Peyer's patch (tissue), 4 donors: Measurements from ENCODE around the gene COLEC11. TPM values are rescaled to one million over a fixed set of nuclear protein-coding genes. Genes with fewer than 3 reads are reported as not detected.
A peak's percentile ranks its signal among the peaks of the same experiment; 100 is the strongest.

Experiments used
- DNase-seq, 3 donors: peaks; one replicate each; pipeline ENCODE4 v3.0.0-alpha.2; 2017 to 2019
- H3K27ac ChIP-seq, 4 donors: fragments of 200-600 bp; sonication (generic); one replicate each; pipeline ENCODE4 v1.5.1; 2016 to 2019
- H3K27me3 ChIP-seq, 2 donors: fragments of 200-600 bp; sonication (generic); one replicate each; pipeline ENCODE4 v1.5.1; 2019
- H3K36me3 ChIP-seq, 3 donors: fragments of 200-600 bp; sonication (generic); one replicate each; pipeline ENCODE4 v1.5.1; 2016 to 2019
- H3K4me1 ChIP-seq, 4 donors: fragments of 200-600 bp; sonication (generic); one replicate each; pipeline ENCODE4 v1.5.1; 2016 to 2019
- H3K4me3 ChIP-seq, 4 donors: fragments of 200-600 bp; sonication (generic); 1 replicate in 3 of 4; 2 replicates in 1 of 4; pipeline ENCODE4 v1.5.1; 2016 to 2019; ENCODE audit warnings: mild to moderate bottlenecking in 1 of 4
- H3K9me3 ChIP-seq, 4 donors: fragments of 200-600 bp; sonication (generic); one replicate each; pipeline ENCODE4 v1.5.1; 2016 to 2019; ENCODE audit warnings: mild to moderate bottlenecking in 1 of 4
- POLR2A ChIP-seq, 2 donors: fragments of 450-650 bp; IDR thresholded peaks; one replicate each; pipeline ENCODE4 v1.5.1; 2017; ENCODE audit warnings: antibody characterized with exemption in 2 of 2, mild to moderate bottlenecking in 2 of 2, moderate library complexity in 2 of 2
- total RNA-seq, 4 donors: library from RNA; depleted of rRNA; stranded (reverse); fragments of >200 nt; gene quantifications; one replicate each; pipeline ENCODE4 v1.1.0, GENCODE V29; 2016
- TF ChIP-seq, protein P1 (sequence below), 6 experiments: fragments of 450-650 bp in 4 of 6; fragments of 200-600 bp in 2 of 6; sonication (generic) in 1 of 6; IDR thresholded peaks; one replicate each; pipeline ENCODE4 v1.5.1; 2017 to 2019; ENCODE audit warnings: antibody characterized with exemption in 6 of 6, mild to moderate bottlenecking in 3 of 6, moderate library complexity in 1 of 6

COLEC11 gene
- total RNA-seq, 4 donors from 2014 or later, result 0.70 to 5.8 (median 1.1) TPM; not detected in 1

GRCh38 chr2:3639653-3640052, 44.7 kb downstream of the COLEC11 start:
- no peaks in the 10 kb centered on the region for H3K4me1 ChIP-seq
- no peak overlapping the region for H3K27ac ChIP-seq
- no peak overlapping the region for H3K4me3 ChIP-seq
- TF ChIP-seq, protein P1, sequence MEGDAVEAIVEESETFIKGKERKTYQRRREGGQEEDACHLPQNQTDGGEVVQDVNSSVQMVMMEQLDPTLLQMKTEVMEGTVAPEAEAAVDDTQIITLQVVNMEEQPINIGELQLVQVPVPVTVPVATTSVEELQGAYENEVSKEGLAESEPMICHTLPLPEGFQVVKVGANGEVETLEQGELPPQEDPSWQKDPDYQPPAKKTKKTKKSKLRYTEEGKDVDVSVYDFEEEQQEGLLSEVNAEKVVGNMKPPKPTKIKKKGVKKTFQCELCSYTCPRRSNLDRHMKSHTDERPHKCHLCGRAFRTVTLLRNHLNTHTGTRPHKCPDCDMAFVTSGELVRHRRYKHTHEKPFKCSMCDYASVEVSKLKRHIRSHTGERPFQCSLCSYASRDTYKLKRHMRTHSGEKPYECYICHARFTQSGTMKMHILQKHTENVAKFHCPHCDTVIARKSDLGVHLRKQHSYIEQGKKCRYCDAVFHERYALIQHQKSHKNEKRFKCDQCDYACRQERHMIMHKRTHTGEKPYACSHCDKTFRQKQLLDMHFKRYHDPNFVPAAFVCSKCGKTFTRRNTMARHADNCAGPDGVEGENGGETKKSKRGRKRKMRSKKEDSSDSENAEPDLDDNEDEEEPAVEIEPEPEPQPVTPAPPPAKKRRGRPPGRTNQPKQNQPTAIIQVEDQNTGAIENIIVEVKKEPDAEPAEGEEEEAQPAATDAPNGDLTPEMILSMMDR (IDR thresholded peaks at IDR 0.05), result no peak
- no peak for TF ChIP-seq POLR2A (IDR thresholded peaks at IDR 0.05)
- peak in 2 of 3 donors; percentile 15 to 24 for DNase-seq
- no peaks in the 10 kb centered on the region for H3K36me3 ChIP-seq
- H3K27me3 ChIP-seq, result no peaks in the 10 kb centered on the region
- H3K9me3 ChIP-seq, result no peaks in the 10 kb centered on the region

DNA sequence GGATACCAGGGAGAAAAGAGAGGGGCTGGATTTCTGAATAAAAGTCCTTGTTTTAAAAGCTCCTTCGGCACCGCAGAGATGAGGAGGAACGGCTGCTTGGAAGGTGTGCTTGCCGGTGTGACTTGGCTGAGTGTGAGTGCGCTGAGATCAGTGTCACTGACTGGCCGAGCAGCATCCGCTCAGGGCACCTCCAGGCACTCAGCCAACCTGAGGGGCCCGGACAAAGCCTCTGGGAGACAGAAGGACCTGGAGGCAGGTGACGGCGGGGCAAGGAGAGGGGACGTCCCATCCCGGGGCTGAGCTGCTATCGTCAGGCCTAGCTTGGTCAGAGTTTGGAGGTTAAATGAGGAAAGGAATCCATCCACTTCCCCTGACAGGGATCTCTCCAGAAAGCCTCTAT, 46.3 kb downstream of the COLEC11 start:
- peak in 2 of 3 donors; percentile 34 to 41 for DNase-seq
- no peaks in the 10 kb centered on the region for H3K9me3 ChIP-seq
- no peak overlapping the region for H3K27ac ChIP-seq
- TF ChIP-seq, protein P1 (IDR thresholded peaks at IDR 0.05), result no peak
- TF ChIP-seq POLR2A (IDR thresholded peaks at IDR 0.05), result no peak
- H3K36me3 ChIP-seq, result no peaks in the 10 kb centered on the region
- no peak overlapping the region for H3K4me3 ChIP-seq
- no peaks in the 10 kb centered on the region for H3K27me3 ChIP-seq
- no peaks in the 10 kb centered on the region for H3K4me1 ChIP-seq

- Histone ChIP-seq H3K27ac (no peak overlapping the region), H3K4me1 (no peaks in the 10 kb centered on the region), H3K36me3 (no peaks in the 10 kb centered on the region), H3K4me3 (no peak overlapping the region), H3K9me3 (no peaks in the 10 kb centered on the region), H3K27me3 (no peaks in the 10 kb centered on the region)
- DNase-seq, result peak in 2 of 3 donors; percentile 34 to 43
- no peak for TF ChIP-seq POLR2A (IDR thresholded peaks at IDR 0.05)
- TF ChIP-seq, protein P1 (IDR thresholded peaks at IDR 0.05), result no peak
These were observed 47.0 kb downstream of the COLEC11 start for GRCh38 chr2:3641841-3642421.

- TF ChIP-seq POLR2A (IDR thresholded peaks at IDR 0.05), result no peak
- TF ChIP-seq, protein P1 (IDR thresholded peaks at IDR 0.05), result no peak
- H3K4me3 ChIP-seq, result no peak overlapping the region
- DNase-seq, result peak in 2 of 3 donors; percentile 22 to 34
- H3K27ac ChIP-seq, result no peak overlapping the region
- no peaks in the 10 kb centered on the region for H3K36me3 ChIP-seq
- H3K9me3 ChIP-seq, result no peaks in the 10 kb centered on the region
- H3K27me3 ChIP-seq, result no peaks in the 10 kb centered on the region
- H3K4me1 ChIP-seq, result no peaks in the 10 kb centered on the region
These were observed 47.8 kb downstream of the COLEC11 start for GRCh38 chr2:3642521-3643215.

GRCh38 chr2:3643371-3644245, 48.7 kb downstream of the COLEC11 start:
- H3K36me3 ChIP-seq, result no peaks in the 10 kb centered on the region
- H3K27me3 ChIP-seq, result no peaks in the 10 kb centered on the region
- H3K27ac ChIP-seq, result no peak overlapping the region
- H3K4me1 ChIP-seq, result no peaks in the 10 kb centered on the region
- H3K9me3 ChIP-seq, result no peaks in the 10 kb centered on the region
- no peak for TF ChIP-seq POLR2A (IDR thresholded peaks at IDR 0.05)
- TF ChIP-seq, protein P1 (IDR thresholded peaks at IDR 0.05), result no peak
- peak in 2 of 3 donors; percentile 36 to 43 for DNase-seq
- no peak overlapping the region for H3K4me3 ChIP-seq
